SK-N-SH (cell line): ENCODE data around the gene KRTAP22-2.

Experiments used
- CTCF ChIP-seq: fragments of 200-600 bp; sonication (generic); IDR thresholded peaks from 2 replicates; pipeline ENCODE4 v1.6.1; 2017; ENCODE audit warnings: antibody characterized with exemption, mild to moderate bottlenecking, moderate library complexity
- EP300 ChIP-seq, 2 experiments: IDR thresholded peaks; 2 replicates each; pipeline versions ENCODE4 v1.4.0 to v1.6.1; 2012; ENCODE audit warnings: borderline replicate concordance in 1 of 2, low read depth in 1 of 2, low read length in 1 of 2
- FOXM1 ChIP-seq: IDR thresholded peaks from 2 replicates; pipeline ENCODE4 v1.4.0; 2012; ENCODE audit warnings: low read depth, mild to moderate bottlenecking
- GABPA ChIP-seq: IDR thresholded peaks from 2 replicates; pipeline ENCODE4 v1.4.0; 2012; ENCODE audit warnings: low read depth, mild to moderate bottlenecking
- MEF2A ChIP-seq: IDR thresholded peaks from 2 replicates; pipeline ENCODE4 v1.4.0; 2012; ENCODE audit warnings: low read depth, borderline replicate concordance
- POLR2AphosphoS5 ChIP-seq: IDR thresholded peaks from 2 replicates; pipeline ENCODE4 v1.6.1; 2012; ENCODE audit warnings: low read depth, low read length
- REST ChIP-seq: IDR thresholded peaks from 2 replicates; pipeline ENCODE4 v1.6.1; 2012; ENCODE audit warnings: mild to moderate bottlenecking, low read depth, low read length, moderate library complexity

GRCh38 chr21:30613836-30614235 is 23.6 kb upstream of the KRTAP22-2 start, which contains the start of gene KRTAP6-1:
- no peak for TF ChIP-seq POLR2AphosphoS5
- no peak for TF ChIP-seq REST
- TF ChIP-seq FOXM1: no peak
- TF ChIP-seq EP300 (IDR thresholded peaks at IDR 0.05; ENCODE audit: borderline replicate concordance in 1 of 2, low read depth in 1 of 2, low read length in 1 of 2): no peak
- TF ChIP-seq MEF2A: no peak
- no peak for TF ChIP-seq CTCF
- TF ChIP-seq GABPA: no peak
